ENCODE data around the gene MRPL38. TPM values are rescaled to one million over a fixed set of nuclear protein-coding genes. Genes with fewer than 3 reads are reported as not detected.

The MRPL38 gene
- total and polyA plus RNA-seq, 2 donors from 2014 or later, result 89.8 to 114 TPM

GRCh38 chr17:75914643-75915267 lies 10.1 kb upstream of the MRPL38 start:
- H3K36me3 ChIP-seq (ENCODE audit: control insufficient read depth in 2 of 3, insufficient read depth in 3 of 3, low read length in 3 of 3), result peaks cover 0 to 3% (median 0%) of the 10 kb centered on the region in 3 donors
- no peaks in the 10 kb centered on the region for H3K9me3 ChIP-seq (ENCODE audit: control insufficient read depth in 2 of 3, insufficient read depth in 1 of 3, low read length in 3 of 3)
- intact Hi-C loops (cut with DNase I), result loop anchor here (10.0 kb wide), 1 partner anchor 90 kb away; the partner anchor contains the start of gene CDK3
- H3K27ac ChIP-seq (ENCODE audit: low read depth in 2 of 2, low read length in 2 of 2), result no peak overlapping the region
- H3K27me3 ChIP-seq (ENCODE audit: control insufficient read depth, insufficient read depth, low read length), result no peaks in the 10 kb centered on the region
- TF ChIP-seq CTCF (IDR thresholded peaks at IDR 0.05; ENCODE audit: borderline replicate concordance, extremely low read depth, insufficient read depth), result no peak
- H3K4me1 ChIP-seq (ENCODE audit: control insufficient read depth in 2 of 3, insufficient read depth in 2 of 3, low read depth in 1 of 3, low read length in 3 of 3), result no peaks in the 10 kb centered on the region
- no peak overlapping the region for H3K9ac ChIP-seq (ENCODE audit: low read length in 3 of 3)
- no peak overlapping the region for H3K4me3 ChIP-seq (ENCODE audit: low read length in 3 of 3)
- FAIRE-seq (no peak), DNase-seq (no peak)

- intact Hi-C loops (cut with DNase I), result loop anchor here (10.0 kb wide), 1 partner anchor 91 kb away; the partner anchor contains the start of gene CDK3
- TF ChIP-seq CTCF (IDR thresholded peaks at IDR 0.05; ENCODE audit: borderline replicate concordance, extremely low read depth, insufficient read depth), result no peak
- no peaks in the 10 kb centered on the region for H3K27me3 ChIP-seq (ENCODE audit: control insufficient read depth, insufficient read depth, low read length)
- no peak for DNase-seq
- H3K4me1 ChIP-seq (ENCODE audit: control insufficient read depth in 2 of 3, insufficient read depth in 2 of 3, low read depth in 1 of 3, low read length in 3 of 3), result no peaks in the 10 kb centered on the region
- FAIRE-seq, result no peak
- H3K9me3 ChIP-seq (ENCODE audit: control insufficient read depth in 2 of 3, insufficient read depth in 1 of 3, low read length in 3 of 3), result no peaks in the 10 kb centered on the region
- peaks cover 0 to 3% (median 0%) of the 10 kb centered on the region in 3 donors for H3K36me3 ChIP-seq (ENCODE audit: control insufficient read depth in 2 of 3, insufficient read depth in 3 of 3, low read length in 3 of 3)
- no peak overlapping the region for H3K9ac ChIP-seq (ENCODE audit: low read length in 3 of 3)
- H3K4me3 ChIP-seq (ENCODE audit: low read length in 3 of 3), result no peak overlapping the region
- no peak overlapping the region for H3K27ac ChIP-seq (ENCODE audit: low read depth in 2 of 2, low read length in 2 of 2)
Measured at GRCh38 chr17:75913537-75914210, 9.0 kb upstream of the MRPL38 start.

GRCh38 chr17:75910699-75911098 lies 6.0 kb upstream of the MRPL38 start:
- Histone ChIP-seq H3K4me3 (ENCODE audit: low read length in 3 of 3) (no peak overlapping the region), H3K27me3 (ENCODE audit: control insufficient read depth, insufficient read depth, low read length) (no peaks in the 10 kb centered on the region), H3K27ac (ENCODE audit: low read depth in 2 of 2, low read length in 2 of 2) (no peak overlapping the region), H3K9me3 (ENCODE audit: control insufficient read depth in 2 of 3, insufficient read depth in 1 of 3, low read length in 3 of 3) (no peaks in the 10 kb centered on the region), H3K4me1 (ENCODE audit: control insufficient read depth in 2 of 3, insufficient read depth in 2 of 3, low read depth in 1 of 3, low read length in 3 of 3) (no peaks in the 10 kb centered on the region), H3K9ac (ENCODE audit: low read length in 3 of 3) (no peak overlapping the region), H3K36me3 (ENCODE audit: control insufficient read depth in 2 of 3, insufficient read depth in 3 of 3, low read length in 3 of 3) (peaks cover 0 to 3% (median 0%) of the 10 kb centered on the region in 3 donors)
- DNase-seq (peak in 2 of 5 donors; percentile 30 to 38), FAIRE-seq (no peak)
- TF ChIP-seq CTCF (IDR thresholded peaks at IDR 0.05; ENCODE audit: borderline replicate concordance, extremely low read depth, insufficient read depth), result no peak
- intact Hi-C loops (cut with DNase I), result loop anchor here (10.0 kb wide), 1 partner anchor 94 kb away; the partner anchor contains the start of gene CDK3

Data from kidney (tissue), 14 donors.